Measurements from ENCODE around the gene GOLGA2.

Gene GOLGA2

GRCh38 chr9:128293091-128293490, 17.3 kb upstream of the GOLGA2 start:
- TF ChIP-seq CTCF (IDR thresholded peaks at IDR 0.05; ENCODE audit: borderline replicate concordance, insufficient read depth, low read depth, low read length) = no peak
- H3K4me3 ChIP-seq (ENCODE audit: low read depth, low read length) = no peak overlapping the region

- H3K4me3 ChIP-seq (ENCODE audit: low read depth, low read length) = no peak overlapping the region
- no peak for TF ChIP-seq CTCF (IDR thresholded peaks at IDR 0.05; ENCODE audit: borderline replicate concordance, insufficient read depth, low read depth, low read length)
Observed at GRCh38 chr9:128292009-128292408, 16.2 kb upstream of the GOLGA2 start.

- H3K4me3 ChIP-seq (ENCODE audit: low read depth, low read length) = no peak overlapping the region
- TF ChIP-seq CTCF (IDR thresholded peaks at IDR 0.05; ENCODE audit: borderline replicate concordance, insufficient read depth, low read depth, low read length) = no peak
Observed at GRCh38 chr9:128288273-128289004, 12.6 kb upstream of the GOLGA2 start.

- H3K4me3 ChIP-seq (ENCODE audit: low read depth, low read length) = no peak overlapping the region
- TF ChIP-seq CTCF (IDR thresholded peaks at IDR 0.05; ENCODE audit: borderline replicate concordance, insufficient read depth, low read depth, low read length) = no peak
Observed at GRCh38 chr9:128286440-128286839, 10.6 kb upstream of the GOLGA2 start.

- no peak for TF ChIP-seq CTCF (IDR thresholded peaks at IDR 0.05; ENCODE audit: borderline replicate concordance, insufficient read depth, low read depth, low read length)
- H3K4me3 ChIP-seq (ENCODE audit: low read depth, low read length) = no peak overlapping the region
Observed at GRCh38 chr9:128285033-128285784, 9.4 kb upstream of the GOLGA2 start.

- no peak for TF ChIP-seq CTCF (IDR thresholded peaks at IDR 0.05; ENCODE audit: borderline replicate concordance, insufficient read depth, low read depth, low read length)
- H3K4me3 ChIP-seq (ENCODE audit: low read depth, low read length) = no peak overlapping the region
Observed at GRCh38 chr9:128282500-128282899, 6.7 kb upstream of the GOLGA2 start.

Measured in GM12875 (cell line).